ENCODE data around the gene BEND6. TPM values are rescaled to one million over a fixed set of nuclear protein-coding genes. Genes with fewer than 3 reads are reported as not detected.
A peak's percentile ranks its signal among the peaks of the same experiment; 100 is the strongest.
"Not testable (repeated sequence)": the region's sequence is repeated elsewhere in the genome, so short reads cannot be mapped to it uniquely, and the experiment has no call there.

The BEND6 gene
- total and polyA plus RNA-seq, 2 of the 4 experiments (the other 2 are of a cell fraction): 4.1 to 9.7 TPM

- H3K9ac ChIP-seq (ENCODE audit: low read depth, low read length): peak overlapping the region; percentile 73
- BruUV-seq (replicated peaks): TSS peak; percentile 36
These were observed 93.0 kb downstream of the BEND6 start for GRCh38 chr6:57047859-57048258.

More at GRCh38 chr6:57047859-57048258, 93.0 kb downstream of the BEND6 start:
- H3K9me3 ChIP-seq (ENCODE audit: control insufficient read depth, insufficient read depth, low read length); H4K5ac ChIP-seq (ENCODE audit: low read depth, low read length); H3K27me3 ChIP-seq (ENCODE audit: control insufficient read depth, insufficient read depth, low read length); dilution Hi-C loops (cut with HindIII; ENCODE audit: low sequenced_read_pairs, unreplicated experiment); POLR2A ChIA-PET (ENCODE audit: unreplicated experiment); H3K4ac ChIP-seq (ENCODE audit: low read depth, low read length); in situ Hi-C loops (cut with MboI; ENCODE audit: low sequenced_read_pairs); H2AFZ ChIP-seq (replicated peaks; ENCODE audit: low read length, poor library complexity); H3K14ac ChIP-seq (replicated peaks; ENCODE audit: low read depth, low read length); H3K4me1 ChIP-seq (ENCODE audit: control insufficient read depth, insufficient read depth, low read length); DNase-seq; H2AK5ac ChIP-seq (ENCODE audit: low read depth, low read length); H4K91ac ChIP-seq (ENCODE audit: insufficient read depth, low read depth, low read length); H4K20me1 ChIP-seq (ENCODE audit: insufficient read depth, low read length); CTCF ChIA-PET; H3K9me1 ChIP-seq (ENCODE audit: insufficient read depth, low read length); H3K56ac ChIP-seq (ENCODE audit: extremely low read depth, insufficient read depth, low read length); H2BK120ac ChIP-seq (ENCODE audit: low read depth, low read length); H3K18ac ChIP-seq (ENCODE audit: low read depth, low read length); ATAC-seq (ENCODE audit: low read depth); H2BK15ac ChIP-seq (ENCODE audit: low read depth, low read length); H2BK20ac ChIP-seq (ENCODE audit: low read depth, low read length); H2AK9ac ChIP-seq (replicated peaks; ENCODE audit: low read depth, low read length, poor library complexity); H4K8ac ChIP-seq (ENCODE audit: low read depth in 2 of 2, low read length in 2 of 2): not testable (repeated sequence)
- peaks cover 15% of the 10 kb centered on the region for H3K36me3 ChIP-seq (ENCODE audit: control insufficient read depth, insufficient read depth, low read length)
- peak overlapping the region; percentile 23 for H3K4me3 ChIP-seq (ENCODE audit: insufficient read depth, low read depth, low read length)
- WGBS, 2 experiments (ENCODE audit: extremely low coverage in 2 of 2, insufficient read length in 1 of 2): 100% methylated on average over 2 of the region's 6 CpGs; no CpG with 5 or more reads in 1 of the 2 experiments
- H3K4me2 ChIP-seq (ENCODE audit: low read depth, low read length): peak overlapping the region; percentile 61
- peak overlapping the region; percentile 60 for H2BK5ac ChIP-seq (ENCODE audit: low read depth, low read length, poor library complexity, severe bottlenecking)
- peak overlapping the region; percentile 47; the same call in 1 of the 2 replicates for H3K27ac ChIP-seq (ENCODE audit: insufficient read depth, low read length)
- intact Hi-C loops (cut with micrococcal nuclease): loop anchor here (5.0 kb wide), 1 partner anchor 124 kb away; the partner anchor contains the start of gene BAG2
- peak overlapping the region; percentile 76; the same call in 1 of the 2 replicates for H3K23ac ChIP-seq (ENCODE audit: low read depth, low read length)
- peaks cover 17 to 28% of the 10 kb centered on the region in 2 experiments for H3K79me1 ChIP-seq (ENCODE audit: low read depth in 1 of 2, low read length in 2 of 2)

Data from IMR-90 (cell line).